NCI-H1694 (cell line): Measurements from ENCODE around the gene PLXNA2.

Experiments
- DNase-seq: peaks from one replicate; lab custom pipeline; 2025; lab: John Stamatoyannopoulos, UW

Gene PLXNA2

DNA sequence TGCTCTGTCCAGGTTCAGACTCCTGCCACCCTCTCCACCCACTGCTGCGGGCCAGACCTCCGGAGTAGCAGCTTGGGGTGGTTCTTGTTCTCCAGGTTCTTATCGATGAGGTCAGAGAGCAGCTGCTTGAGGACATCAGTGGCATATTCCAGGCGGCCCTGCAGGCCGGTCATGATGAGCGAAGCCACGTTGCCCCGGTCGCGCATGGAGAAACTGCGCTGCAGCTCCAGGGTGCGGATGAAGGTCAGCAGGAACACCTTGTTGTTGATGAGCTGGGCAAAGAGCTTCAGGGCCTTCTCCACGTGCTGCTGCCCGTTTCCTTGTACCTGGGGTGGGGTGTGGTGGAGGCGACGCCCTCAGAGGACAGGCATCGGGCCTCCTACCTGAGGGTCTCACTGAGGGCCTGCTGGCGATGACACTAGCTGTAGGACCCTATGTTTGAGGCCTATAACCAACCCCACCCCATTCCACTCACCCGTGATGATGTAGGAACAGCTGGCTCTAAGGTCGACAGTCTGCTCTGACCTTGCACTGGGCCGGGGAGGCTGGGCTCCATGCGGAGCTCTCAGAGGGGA, 202.1 kb downstream of the PLXNA2 start:
- no peak for DNase-seq

DNA sequence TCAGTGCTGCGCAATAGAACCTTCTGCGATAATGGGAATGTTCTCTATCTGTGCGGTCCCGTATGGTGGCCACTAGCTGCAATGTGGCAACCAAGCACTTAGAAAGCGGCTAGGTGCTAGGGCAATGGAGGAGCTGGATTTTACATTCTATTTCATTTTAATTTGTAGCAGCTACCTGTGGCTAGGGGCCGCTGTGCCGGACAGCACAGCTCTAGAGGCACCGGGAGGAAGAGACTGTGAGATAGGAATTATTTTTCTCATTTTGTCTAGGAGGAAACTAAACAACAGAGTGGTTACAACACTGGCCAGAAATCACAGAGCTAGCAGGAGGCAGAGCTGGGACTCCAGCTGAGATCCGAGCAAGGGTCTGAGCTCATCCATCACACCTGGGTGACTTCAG, 202.7 kb downstream of the PLXNA2 start:
- DNase-seq, result no peak

DNA sequence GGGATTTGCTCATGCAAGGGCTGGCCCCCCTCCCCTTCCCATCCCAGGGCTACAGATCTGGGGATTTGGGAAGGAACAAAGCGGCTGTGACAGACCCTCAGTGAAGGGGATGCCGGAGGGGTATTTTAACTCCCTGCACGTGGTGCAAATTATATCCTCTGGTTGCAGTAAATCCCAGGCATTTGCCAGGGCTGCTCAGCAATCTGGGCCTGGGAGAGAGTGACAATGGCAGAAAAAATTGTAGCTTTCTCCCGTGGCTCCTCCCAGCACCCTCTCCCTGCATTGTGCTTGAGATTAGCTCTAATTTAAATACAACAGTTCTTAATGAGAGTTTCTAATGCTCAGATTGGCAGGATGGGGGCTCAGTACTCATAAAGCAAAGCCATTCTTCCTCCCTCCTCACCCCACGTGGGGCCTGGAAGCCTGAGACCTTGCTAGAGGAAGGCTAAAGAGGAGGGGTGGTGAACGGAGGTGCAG, 203.3 kb downstream of the PLXNA2 start:
- no peak for DNase-seq

DNA sequence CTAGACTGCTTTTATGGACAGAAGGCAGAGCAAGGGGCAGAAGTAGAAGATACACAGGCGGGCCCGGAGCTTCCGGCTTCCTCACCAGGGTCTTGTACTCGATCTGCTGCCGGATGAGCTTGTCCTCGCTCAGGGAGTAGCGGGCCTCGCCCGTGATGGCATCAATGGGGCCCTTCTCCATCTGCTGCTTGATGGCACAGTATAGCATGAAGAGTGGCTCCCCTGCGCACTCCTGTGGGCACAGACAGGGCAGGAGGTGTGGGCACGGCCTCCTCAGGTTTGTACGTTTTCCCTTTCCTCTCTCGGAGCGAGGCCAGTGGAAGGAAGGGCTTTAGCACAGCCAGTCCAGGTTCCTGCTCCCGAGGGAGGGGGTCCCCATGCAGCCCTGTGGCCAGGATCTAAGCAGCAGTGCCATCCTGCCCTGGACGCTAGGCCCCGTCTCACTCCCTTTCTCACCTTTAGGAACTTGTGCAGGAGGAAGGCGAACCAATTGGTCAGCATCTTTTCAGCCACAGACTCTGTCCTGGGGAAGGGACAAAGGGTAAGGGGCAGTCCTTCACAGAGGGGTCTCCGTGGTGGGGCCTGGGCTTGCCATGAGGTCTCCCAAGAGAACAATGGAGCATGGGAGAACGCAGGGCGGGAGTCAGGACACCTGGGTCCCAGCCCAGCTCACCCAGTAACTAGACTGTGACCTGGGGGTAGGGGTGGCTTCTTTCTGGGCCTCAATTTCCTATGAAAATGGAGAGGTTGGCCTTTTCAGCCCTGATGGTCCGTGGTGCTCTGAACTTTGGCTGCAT, 204.4 kb downstream of the PLXNA2 start:
- no peak for DNase-seq

DNA sequence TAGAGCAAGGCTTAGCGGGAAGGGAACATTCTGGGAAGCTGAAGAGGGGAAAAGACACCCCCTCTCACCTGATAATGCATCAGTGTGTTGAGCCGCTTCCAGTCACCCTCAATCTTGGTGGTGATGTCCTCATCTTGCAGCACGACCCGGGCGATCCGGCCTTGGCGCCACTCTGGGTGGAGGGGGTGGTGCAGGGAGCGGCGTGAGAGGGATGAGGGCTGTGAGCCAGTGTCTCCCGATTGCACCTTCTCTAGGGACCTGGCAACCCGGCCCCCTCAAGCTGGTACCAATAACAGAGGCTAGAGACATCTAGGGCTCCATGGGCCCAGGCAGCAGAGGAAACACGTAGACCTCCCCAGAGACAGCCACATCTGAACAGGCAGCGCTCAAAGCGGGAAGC, 205.9 kb downstream of the PLXNA2 start:
- DNase-seq, result no peak

DNA sequence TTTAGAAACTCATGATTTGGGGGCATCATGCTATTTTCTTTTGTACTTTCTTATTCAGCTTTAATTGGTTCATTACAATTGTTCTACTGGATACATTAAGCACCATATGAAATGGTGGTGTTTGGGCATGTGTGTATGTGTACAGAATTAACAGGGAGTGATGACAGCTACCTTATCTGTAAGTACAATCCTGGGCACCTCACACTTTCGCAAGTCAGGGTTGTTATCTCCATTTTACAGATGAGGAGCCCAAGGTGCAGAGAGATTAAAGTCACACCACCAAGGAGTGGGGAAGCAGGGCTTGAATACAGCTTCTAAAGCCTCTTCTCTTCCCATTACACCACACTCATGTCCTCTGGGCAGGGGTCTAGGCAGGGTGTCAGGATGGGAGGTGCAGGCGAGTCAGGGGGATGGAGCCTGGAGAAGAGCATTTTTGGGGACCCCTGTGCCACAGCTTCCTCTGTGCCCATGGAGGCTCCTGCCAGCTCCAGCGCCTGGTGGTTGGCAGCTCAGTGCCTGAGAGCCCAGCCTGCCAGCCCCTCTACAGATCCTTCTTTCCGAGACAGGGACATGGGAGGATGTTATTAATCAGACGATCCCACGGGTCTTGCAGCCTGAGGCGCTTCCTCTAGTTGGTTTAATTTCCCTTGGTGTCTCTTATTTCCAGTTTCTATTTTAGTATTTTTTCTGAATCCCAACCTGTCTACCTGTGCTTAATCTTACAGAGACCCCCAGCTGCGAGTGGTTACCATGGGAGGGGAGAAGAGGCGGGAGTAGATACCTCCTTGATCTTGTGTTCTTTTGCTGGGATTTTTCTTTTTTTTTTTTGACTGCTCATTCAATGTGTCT, 207.0 kb downstream of the PLXNA2 start:
- no peak for DNase-seq

DNA sequence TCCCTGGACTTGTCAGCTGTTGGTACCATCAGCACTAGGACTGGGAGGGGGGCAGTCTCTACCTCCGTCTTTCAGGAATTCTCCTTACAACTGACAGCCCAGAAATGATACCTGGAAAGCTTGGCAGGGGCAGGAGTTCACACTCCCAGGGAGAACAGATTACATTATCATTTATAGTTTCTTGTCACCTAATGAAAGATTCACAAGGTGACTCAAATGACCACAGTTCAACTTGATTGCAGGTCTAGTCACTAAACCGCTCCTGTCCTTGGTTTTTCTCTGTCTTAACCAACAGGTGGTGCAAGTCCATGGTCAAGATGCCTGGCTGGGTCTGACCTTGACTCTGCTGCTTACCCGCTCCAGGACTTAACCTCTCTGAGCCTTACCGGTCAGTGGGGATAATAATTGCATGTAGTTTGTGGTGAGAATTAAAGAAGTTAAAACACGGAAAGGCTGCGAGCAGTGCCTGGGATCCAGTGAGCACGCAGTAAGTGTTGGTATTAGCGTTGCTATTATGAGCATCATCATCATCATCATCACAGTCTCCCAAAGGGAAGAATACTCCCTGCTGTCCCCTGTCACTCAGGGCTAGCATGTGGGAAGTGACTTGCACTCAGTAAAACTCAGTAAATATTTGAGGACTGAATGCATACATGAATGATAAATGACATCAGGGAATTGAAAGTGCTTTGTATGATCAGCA, 207.9 kb downstream of the PLXNA2 start:
- DNase-seq, result no peak

DNA sequence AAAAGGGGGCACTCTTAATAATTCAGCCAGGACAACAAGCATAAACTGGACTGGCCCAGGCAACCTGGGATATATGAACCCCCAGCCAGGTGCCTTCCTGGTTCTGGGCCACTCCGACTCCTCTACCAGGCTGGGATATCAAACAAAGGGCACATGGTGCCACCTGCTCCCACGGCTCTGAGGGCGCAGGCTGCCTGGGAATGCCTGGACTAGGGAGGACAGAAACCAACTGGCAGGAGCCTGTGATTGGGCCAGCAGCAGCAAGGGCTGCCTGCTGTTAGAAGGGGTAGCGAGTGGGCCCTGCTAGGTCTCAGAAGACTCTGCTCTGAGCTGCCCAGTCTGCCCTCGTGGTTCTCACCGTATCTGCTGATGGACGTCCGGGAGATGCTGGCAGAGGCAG, 210.0 kb downstream of the PLXNA2 start:
- no peak for DNase-seq

DNA sequence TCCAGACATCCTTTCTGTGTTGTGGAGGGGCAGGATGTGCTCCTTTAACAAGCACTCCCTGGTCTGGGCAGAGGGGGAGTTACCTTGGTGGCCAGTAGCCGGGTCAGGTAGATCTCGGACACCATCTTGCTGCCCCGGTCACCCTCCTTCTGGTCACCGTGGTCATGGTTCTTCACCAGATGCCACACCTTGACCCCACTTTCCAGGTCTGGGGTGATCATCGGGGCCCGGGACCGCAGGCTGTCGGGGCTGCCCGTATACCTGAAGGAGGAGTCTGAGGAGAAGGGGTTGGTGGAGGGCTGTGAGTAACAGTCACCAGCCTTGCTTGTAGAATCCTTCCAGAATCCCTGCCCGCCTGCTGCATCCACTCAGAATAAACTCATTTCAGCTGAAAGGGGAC, 210.9 kb downstream of the PLXNA2 start:
- DNase-seq, result no peak

DNA sequence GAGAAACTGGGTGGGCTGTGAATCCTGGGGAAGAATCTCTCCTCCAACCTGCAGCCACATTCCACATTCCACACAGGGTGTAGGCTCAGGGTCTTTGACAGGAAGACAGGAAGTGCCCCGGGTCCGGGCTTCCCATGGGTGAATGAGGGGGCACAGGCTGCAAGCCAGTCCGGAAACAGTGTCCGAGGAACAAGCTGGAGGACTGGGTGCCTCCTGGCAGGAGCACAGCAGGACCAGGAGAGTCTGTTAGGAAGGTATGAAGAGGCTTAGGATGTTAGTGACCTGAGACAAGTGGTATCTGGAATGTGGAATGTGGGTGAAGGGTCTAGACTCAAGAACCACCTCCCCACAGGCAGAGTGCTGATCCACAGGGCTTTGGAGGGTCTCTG, 212.3 kb downstream of the PLXNA2 start:
- no peak for DNase-seq

DNA sequence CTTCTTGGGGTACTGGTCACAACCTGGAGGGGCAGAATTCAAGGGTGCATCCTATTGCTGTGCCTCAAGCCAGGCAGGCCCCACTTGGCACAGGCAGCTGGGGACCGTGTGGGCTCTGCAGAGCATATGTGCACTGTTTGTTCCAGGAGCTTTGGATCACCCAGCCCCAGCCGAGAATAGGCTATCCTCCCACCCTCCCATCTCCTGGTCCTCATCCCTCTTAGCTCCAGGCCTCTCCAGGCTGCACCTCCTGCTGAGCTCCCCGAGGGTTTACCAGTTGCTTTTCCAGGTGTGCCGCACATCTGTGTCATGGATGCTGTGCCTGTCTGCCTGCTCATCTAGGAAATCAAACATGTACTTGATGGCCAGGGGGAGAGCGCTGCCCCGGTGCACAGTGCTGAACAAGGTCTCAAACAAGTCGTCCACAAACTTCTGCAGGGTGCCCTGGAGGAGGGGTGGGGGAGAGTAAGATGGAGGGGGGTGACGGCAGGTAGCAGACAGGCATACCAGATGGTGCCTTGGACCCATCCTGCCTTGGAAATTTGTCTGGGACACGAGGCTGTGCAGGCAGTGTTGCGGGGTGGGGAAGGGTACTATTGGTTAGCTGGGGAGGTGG, 212.8 kb downstream of the PLXNA2 start:
- DNase-seq, result no peak

DNA sequence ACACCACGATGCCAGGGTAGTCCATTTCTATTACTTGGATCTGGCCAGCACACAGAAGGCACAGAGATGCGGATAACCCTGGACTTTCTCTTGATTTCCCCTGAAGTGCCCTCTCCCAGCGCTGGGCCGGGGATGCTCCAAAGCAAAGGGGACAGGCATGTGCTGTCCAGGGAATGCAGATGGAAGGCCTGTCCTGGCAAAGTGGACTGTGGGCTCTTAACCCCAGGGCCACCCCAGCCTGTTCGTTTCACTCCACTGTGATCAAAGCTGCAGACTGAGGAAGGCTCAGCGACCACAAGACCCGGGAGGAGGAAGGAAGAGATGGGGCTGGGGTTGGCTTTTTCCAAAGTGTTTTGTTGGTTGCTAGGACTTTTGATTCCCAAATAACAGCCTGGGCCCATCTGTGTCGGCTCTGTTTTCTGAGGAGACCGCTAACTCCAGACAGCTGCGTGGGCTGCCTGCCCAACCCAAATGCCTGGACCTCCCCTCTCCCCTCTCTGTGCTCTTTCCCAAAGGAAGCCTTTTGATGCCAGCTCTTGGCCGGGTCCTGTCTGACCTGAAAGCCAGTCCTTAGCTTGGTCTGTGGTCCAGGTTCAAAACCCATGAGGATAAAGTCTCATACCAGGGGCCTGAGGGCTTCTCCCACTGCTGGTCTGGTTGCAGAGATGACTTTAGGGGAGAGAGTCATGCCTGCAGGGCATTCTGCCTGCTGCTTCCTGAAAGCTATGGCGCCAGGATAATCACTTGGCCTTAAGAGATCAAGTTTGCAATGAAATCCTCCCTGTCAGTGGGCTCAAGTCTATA, 213.7 kb downstream of the PLXNA2 start:
- peak; percentile 55 for DNase-seq

DNA sequence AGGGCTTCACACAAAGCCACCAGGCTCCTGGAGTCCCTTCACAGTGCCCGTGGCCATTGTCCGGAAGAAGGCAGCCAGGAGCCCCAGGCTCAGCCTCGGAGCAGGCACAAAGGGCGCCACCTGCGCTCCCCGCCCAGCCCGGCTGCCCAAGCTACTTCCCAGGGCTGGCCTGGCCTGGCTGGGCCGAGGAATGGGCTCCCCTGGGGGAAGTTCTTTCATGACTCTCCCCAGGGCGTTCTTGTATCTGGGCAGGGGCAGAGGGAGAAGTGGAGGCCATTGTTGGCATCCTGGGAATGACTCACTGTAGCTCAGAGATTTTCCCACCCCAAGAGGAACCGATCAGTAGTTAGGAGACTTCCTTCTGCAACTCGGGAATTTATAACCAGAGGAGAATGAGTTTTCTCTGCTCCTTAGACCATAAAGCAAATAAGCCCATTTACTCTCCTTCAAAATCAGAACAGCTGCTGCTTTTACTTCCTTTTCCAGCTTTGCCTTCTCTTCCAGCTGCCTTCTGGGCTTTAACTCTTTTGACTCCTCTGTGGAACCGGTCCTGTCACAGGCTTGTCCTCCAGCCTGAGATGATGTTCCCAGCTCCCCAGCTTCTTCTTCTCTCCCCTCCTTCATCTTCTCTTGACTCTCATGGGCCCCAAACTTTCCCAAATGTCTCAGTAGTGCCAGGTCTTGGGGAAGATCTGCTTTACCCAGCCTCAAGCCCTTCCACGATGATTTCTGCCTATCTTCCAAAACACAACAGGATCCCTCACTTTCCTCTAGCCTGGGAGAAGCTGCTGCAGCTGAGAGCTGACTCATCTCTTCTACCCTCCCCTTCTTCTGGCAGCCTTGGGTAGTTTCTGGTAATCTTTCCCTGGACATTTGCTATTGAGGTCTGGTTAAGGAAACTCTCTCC, 214.6 kb downstream of the PLXNA2 start:
- no peak for DNase-seq

DNA sequence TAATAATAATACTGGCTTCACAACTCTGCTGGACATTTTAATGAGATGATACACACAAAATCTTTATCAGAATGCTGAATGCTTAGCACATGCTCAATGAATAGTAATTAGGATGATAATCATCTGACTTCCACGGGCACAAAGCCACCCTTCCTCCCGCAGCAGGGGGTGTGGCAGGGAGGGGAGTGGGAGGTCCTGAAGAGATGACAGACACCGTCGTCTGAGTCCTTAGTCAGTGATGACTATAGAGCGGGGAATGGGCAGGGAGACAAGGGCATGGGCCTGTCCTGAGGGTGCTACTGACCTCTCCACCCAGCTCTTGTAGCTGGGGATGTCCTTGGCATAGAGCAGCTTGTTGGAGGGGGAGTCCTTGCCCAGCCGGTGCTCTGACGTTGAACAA, 215.7 kb downstream of the PLXNA2 start:
- no peak for DNase-seq

DNA sequence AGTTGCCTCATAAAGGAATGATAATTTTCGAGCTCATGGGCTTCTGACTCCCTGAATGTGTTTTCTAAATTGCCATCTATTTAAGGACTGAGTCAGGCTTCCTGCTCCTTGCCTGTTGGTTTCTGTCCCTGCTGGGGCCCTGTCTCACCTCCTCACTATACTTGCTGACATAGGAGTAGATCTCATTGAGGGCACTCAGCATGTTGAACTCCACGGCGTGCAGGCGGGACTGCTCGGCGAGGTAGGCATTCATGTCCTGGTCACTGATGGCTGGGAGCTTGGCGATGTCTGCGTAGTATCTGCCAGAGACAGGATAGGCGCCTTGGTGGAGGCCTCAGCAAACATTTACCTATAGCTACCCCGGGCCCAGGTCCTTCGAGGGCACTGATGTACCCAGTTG, 216.3 kb downstream of the PLXNA2 start:
- DNase-seq, result no peak

DNA sequence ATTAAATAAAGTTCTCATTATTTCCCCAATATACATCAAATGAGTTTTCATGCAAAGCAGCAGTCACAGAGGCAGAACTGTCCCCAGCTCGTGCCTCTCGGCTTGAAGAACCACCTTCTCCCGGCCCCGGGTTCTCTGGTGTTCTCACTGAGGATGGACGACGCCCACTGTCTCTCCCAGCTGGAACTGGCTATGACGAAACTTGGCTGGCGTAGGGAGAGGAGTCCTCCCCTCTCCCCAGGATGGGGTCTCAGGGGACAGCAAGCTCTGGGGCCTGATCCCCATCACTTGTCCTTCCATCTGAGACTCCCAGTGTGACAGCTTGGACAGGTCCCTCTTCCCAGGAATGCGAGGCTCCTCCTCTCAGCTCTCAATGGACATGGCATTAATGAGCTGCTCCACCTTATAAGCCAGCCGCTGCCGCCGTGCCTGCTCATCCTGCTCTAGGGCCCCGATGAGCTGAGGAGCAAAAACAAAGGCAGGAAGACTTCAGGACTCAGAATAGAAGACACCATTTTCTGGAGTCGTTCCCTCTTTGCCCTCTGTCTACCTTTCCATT, 217.2 kb downstream of the PLXNA2 start:
- no peak for DNase-seq

DNA sequence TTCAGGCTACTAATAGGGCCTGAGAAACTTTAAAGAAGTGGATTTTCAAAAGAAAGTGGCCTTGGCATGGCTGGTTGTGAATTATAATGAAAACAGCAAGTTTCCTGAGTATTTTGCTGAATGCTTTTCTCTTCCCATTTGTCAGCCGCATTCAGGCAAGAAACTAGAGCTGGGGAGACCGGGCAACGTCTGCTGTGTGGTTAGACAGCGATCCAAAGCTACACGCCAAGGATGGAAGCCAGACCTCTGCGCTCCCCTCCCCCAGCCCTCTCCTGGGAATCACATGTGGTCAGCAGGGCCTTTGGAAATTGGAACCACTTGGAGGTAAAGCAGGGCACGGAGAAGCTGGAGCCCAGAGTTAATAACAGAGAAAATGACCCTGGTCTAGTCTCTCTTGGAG, 219.2 kb downstream of the PLXNA2 start:
- no peak for DNase-seq

DNA sequence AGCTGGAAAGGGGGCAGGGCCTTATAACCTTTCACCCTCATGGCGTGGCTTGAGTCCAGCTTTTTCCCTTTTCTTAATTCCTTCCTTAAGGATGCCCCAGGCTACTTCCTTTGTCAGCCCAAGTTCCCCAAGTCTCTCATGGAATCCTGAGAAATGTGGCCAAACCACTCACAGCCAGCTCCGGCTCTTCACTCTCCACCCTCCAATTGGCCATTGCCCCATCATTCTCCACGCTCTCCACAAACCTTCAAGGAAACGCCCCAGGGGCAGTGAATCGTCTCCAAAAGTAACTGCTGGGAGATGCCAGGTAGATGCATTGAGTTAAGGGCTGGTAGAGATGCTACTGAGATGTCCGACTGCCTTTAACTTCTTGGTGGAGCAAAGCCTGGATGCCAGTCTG, 219.8 kb downstream of the PLXNA2 start:
- DNase-seq, result no peak

DNA sequence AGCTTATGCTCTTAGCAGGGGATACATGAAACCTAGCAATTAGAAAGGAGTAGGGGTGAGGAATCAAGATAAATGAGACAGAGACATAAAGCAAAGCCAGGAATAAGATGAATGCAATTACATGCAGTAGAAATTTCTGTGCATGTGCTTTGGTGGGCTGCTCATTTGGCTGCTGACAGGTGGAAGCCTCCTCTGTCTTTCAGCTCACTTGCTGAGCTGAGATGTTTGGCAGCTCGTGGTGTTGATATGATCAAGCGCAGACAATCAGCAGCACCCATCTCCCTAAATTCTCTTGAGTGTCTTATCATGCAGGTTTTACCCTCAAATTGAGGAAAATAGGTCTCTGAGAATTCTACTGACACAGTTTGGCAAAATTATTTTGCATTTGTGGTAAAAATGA, 224.9 kb downstream of the PLXNA2 start:
- no peak for DNase-seq

DNA sequence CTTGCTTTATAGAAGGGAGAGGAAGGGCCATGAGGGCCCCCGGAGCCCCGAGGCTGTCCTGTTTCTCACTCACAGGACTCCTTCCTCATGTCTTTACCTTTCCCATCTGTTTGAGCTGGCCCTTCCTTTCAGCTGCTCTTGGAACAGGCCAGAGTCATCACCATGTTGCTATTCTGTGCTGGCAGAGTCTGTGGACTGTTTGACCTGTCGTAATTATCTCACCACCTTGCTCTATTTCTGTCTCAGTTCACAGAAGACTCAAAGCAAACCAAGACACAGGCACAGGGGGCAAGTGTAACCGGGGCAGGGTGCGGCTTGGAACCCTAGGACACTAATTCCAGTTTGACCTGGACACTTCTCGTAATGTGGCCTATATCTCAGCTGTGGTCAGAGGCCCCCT, 228.9 kb downstream of the PLXNA2 start:
- no peak for DNase-seq
